Endodermal cell (in vitro differentiated cells): Measurements from ENCODE around the gene UNC5C. TPM values are rescaled to one million over a fixed set of nuclear protein-coding genes. Genes with fewer than 3 reads are reported as not detected.

ENCODE experiments used
- DNase-seq: peaks from one replicate; pipeline ENCODE4 v3.0.0-alpha.2; 2017
- H3K27ac ChIP-seq: 2 replicates; pipeline ENCODE4 v1.5.1; 2013; ENCODE audit warnings: mild to moderate bottlenecking, low read depth, low read length, moderate library complexity
- H3K27me3 ChIP-seq: 2 replicates; pipeline ENCODE4 v1.6.1; 2013; ENCODE audit warnings: mild to moderate bottlenecking, low read length, moderate library complexity; ENCODE audit not compliant: insufficient read depth, control insufficient read depth, poor library complexity, severe bottlenecking
- H3K36me3 ChIP-seq: 2 replicates; pipeline ENCODE4 v1.7.0; 2013; ENCODE audit warnings: mild to moderate bottlenecking, low read length, moderate library complexity; ENCODE audit not compliant: control insufficient read depth, insufficient read depth
- H3K4me1 ChIP-seq: one replicate; pipeline ENCODE4 v1.7.0; 2013; ENCODE audit warnings: low read length; ENCODE audit not compliant: control insufficient read depth, insufficient read depth
- H3K4me3 ChIP-seq: 2 replicates; pipeline ENCODE4 v1.5.1; 2013; ENCODE audit warnings: mild to moderate bottlenecking, low read length, moderate library complexity
- H3K9ac ChIP-seq: 2 replicates; pipeline ENCODE4 v1.6.1; 2013; ENCODE audit warnings: mild to moderate bottlenecking, low read length, moderate library complexity; ENCODE audit not compliant: poor library complexity, severe bottlenecking; ENCODE audit errors: extremely low read depth
- H3K9me3 ChIP-seq: 2 replicates; pipeline ENCODE4 v1.6.1; 2013; ENCODE audit warnings: mild to moderate bottlenecking, low read length, moderate library complexity; ENCODE audit not compliant: control insufficient read depth
- H3K27ac Mint-ChIP-seq: 2 replicates; pipeline ENCODE4 v1.8.0; 2020; ENCODE audit warnings: mixed read lengths
- H3K27me3 Mint-ChIP-seq: 2 replicates; pipeline ENCODE4 v1.8.0; 2021; ENCODE audit warnings: mild to moderate bottlenecking, mixed read lengths; ENCODE audit not compliant: insufficient read depth
- H3K36me3 Mint-ChIP-seq: 2 replicates; pipeline ENCODE4 v1.8.0; 2020; ENCODE audit warnings: low read depth, mixed read lengths
- H3K4me1 Mint-ChIP-seq: 2 replicates; pipeline ENCODE4 v1.8.0; 2020; ENCODE audit warnings: mixed read lengths
- H3K4me3 Mint-ChIP-seq: 2 replicates; pipeline ENCODE4 v1.8.0; 2020; ENCODE audit warnings: mild to moderate bottlenecking, moderate library complexity, mixed read lengths
- H3K9me3 Mint-ChIP-seq: 2 replicates; pipeline ENCODE4 v1.8.0; 2020; ENCODE audit warnings: mild to moderate bottlenecking, mixed read lengths
- CTCF ChIP-seq: fragments of 200-600 bp; sonication (generic); conservative IDR thresholded peaks from 2 replicates; pipeline ENCODE4 v1.5.0; 2021; ENCODE audit warnings: antibody characterized with exemption, mild to moderate bottlenecking
- WGBS, 2 experiments: methylation state at CpG; one replicate each; pipeline versions ENCODE4 v1.1.5 to v1.1.7; 2013; ENCODE audit warnings: missing lambda C conversion rate in 2 of 2, mixed read lengths in 1 of 2; ENCODE audit not compliant: insufficient coverage in 1 of 2, insufficient read length in 1 of 2; 5-methylcytosine and 5-hydroxymethylcytosine counted together
- total RNA-seq, 2 donors: library from RNA; stranded (reverse); fragmentation: NEBNext Ultra II Directional in 1 of 2; extraction: Animal tissue kit (Norgen Biotek cat#: 25700) in 1 of 2; gene quantifications; 2 replicates in 1 of 2; 3 replicates in 1 of 2; pipeline ENCODE4 v1.2.1, GENCODE V29; 2021

The UNC5C gene
- total RNA-seq, 2 donors from 2014 or later: 2.0 to 7.2 TPM

- Mint-ChIP-seq H3K4me1 (peaks cover 9% of the 10 kb centered on the region), H3K27me3 (no peaks in the 10 kb centered on the region), H3K36me3 (no peaks in the 10 kb centered on the region), H3K4me3 (no peak overlapping the region), H3K9me3 (no peaks in the 10 kb centered on the region), H3K27ac (no peak overlapping the region)
- Histone ChIP-seq H3K9me3 (no peaks in the 10 kb centered on the region), H3K4me3 (no peak overlapping the region), H3K27ac (no peak overlapping the region), H3K36me3 (no peaks in the 10 kb centered on the region), H3K27me3 (no peaks in the 10 kb centered on the region), H3K9ac (no peak overlapping the region), H3K4me1 (no peaks in the 10 kb centered on the region)
- no peak for TF ChIP-seq CTCF
- no peak for DNase-seq
- WGBS, 2 experiments: 93 to 95% methylated on average over 3 of the region's 3 CpGs
Observed at GRCh38 chr4:95466791-95467190, 82.0 kb downstream of the UNC5C start.

- no peak for TF ChIP-seq CTCF
- H3K4me1 Mint-ChIP-seq: peaks cover 6% of the 10 kb centered on the region
- H3K9me3 ChIP-seq: no peaks in the 10 kb centered on the region
- no peaks in the 10 kb centered on the region for H3K36me3 Mint-ChIP-seq
- no peak overlapping the region for H3K4me3 ChIP-seq
- H3K27me3 ChIP-seq: no peaks in the 10 kb centered on the region
- no peaks in the 10 kb centered on the region for H3K9me3 Mint-ChIP-seq
- H3K4me1 ChIP-seq: no peaks in the 10 kb centered on the region
- no peaks in the 10 kb centered on the region for H3K27me3 Mint-ChIP-seq
- DNase-seq: no peak
- H3K9ac ChIP-seq: no peak overlapping the region
- WGBS, 2 experiments: 92 to 100% methylated on average over 3 to 6 of the region's 6 CpGs
- no peak overlapping the region for H3K27ac ChIP-seq
- H3K4me3 Mint-ChIP-seq: no peak overlapping the region
- no peaks in the 10 kb centered on the region for H3K36me3 ChIP-seq
- H3K27ac Mint-ChIP-seq: no peak overlapping the region
Observed at GRCh38 chr4:95465010-95465409, 83.8 kb downstream of the UNC5C start.

- H3K4me1 Mint-ChIP-seq: no peaks in the 10 kb centered on the region
Observed at GRCh38 chr4:95462921-95463320, 85.9 kb downstream of the UNC5C start.

More at GRCh38 chr4:95462921-95463320, 85.9 kb downstream of the UNC5C start:
- H3K27ac ChIP-seq: no peak overlapping the region
- H3K9me3 Mint-ChIP-seq: no peaks in the 10 kb centered on the region
- TF ChIP-seq CTCF: no peak
- no peaks in the 10 kb centered on the region for H3K27me3 ChIP-seq
- no peak overlapping the region for H3K4me3 ChIP-seq
- H3K36me3 ChIP-seq: no peaks in the 10 kb centered on the region
- no peak for DNase-seq
- no peak overlapping the region for H3K9ac ChIP-seq
- no peak overlapping the region for H3K4me3 Mint-ChIP-seq
- H3K36me3 Mint-ChIP-seq: no peaks in the 10 kb centered on the region
- no peaks in the 10 kb centered on the region for H3K4me1 ChIP-seq
- 93 to 95% methylated on average over 8 of the region's 8 CpGs for WGBS, 2 experiments
- H3K27me3 Mint-ChIP-seq: no peaks in the 10 kb centered on the region
- H3K27ac Mint-ChIP-seq: no peak overlapping the region
- no peaks in the 10 kb centered on the region for H3K9me3 ChIP-seq
